NB4 (cell line): Measurements from ENCODE around the gene ADARB2.

Source experiments
- POLR2A ChIP-seq: IDR thresholded peaks from 2 replicates; pipeline ENCODE4 v1.6.1; 2011; ENCODE audit warnings: mild to moderate bottlenecking; ENCODE audit not compliant: insufficient read length; ENCODE audit errors: extremely low read depth
- TF ChIP-seq, protein P1 (sequence below): IDR thresholded peaks from one replicate; pipeline ENCODE4 v1.5.1; 2012; ENCODE audit warnings: low read depth, low read length

DNA sequence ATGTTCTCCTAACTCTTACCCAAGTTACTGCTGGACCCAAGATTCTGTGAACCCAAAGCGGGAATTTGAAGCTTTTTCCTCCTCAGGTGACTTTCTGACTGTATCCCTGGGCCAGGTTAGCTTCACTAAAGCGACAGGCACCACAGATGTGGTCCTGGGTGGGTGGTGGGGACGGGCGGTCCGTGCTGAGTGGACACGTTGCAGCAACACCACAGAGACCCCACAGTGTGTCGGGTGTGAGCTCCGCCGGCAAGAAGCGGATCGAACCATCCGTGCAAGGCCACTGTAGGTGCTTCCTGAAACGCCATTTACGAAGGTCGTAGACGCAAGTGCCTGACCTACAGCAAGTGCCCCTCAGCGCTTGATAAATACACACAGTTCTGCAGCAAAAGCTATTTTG, 325.9 kb downstream of the ADARB2 start:
- TF ChIP-seq, protein P1, sequence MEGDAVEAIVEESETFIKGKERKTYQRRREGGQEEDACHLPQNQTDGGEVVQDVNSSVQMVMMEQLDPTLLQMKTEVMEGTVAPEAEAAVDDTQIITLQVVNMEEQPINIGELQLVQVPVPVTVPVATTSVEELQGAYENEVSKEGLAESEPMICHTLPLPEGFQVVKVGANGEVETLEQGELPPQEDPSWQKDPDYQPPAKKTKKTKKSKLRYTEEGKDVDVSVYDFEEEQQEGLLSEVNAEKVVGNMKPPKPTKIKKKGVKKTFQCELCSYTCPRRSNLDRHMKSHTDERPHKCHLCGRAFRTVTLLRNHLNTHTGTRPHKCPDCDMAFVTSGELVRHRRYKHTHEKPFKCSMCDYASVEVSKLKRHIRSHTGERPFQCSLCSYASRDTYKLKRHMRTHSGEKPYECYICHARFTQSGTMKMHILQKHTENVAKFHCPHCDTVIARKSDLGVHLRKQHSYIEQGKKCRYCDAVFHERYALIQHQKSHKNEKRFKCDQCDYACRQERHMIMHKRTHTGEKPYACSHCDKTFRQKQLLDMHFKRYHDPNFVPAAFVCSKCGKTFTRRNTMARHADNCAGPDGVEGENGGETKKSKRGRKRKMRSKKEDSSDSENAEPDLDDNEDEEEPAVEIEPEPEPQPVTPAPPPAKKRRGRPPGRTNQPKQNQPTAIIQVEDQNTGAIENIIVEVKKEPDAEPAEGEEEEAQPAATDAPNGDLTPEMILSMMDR, result no peak
- TF ChIP-seq POLR2A, result no peak
